HG02870 (cell line): ENCODE measurements around the gene SETD2.
"Not testable (repeated sequence)": the region's sequence is repeated elsewhere in the genome, so short reads cannot be mapped to it uniquely, and the experiment has no call there.

Experiments
- ATAC-seq: cut with Tn5 transposase; IDR thresholded peaks from one replicate; pipeline ENCODE4 v1.9.1; 2021; ENCODE audit warnings: mild to moderate bottlenecking, moderate library complexity; ENCODE audit not compliant: unreplicated experiment

Gene SETD2

DNA sequence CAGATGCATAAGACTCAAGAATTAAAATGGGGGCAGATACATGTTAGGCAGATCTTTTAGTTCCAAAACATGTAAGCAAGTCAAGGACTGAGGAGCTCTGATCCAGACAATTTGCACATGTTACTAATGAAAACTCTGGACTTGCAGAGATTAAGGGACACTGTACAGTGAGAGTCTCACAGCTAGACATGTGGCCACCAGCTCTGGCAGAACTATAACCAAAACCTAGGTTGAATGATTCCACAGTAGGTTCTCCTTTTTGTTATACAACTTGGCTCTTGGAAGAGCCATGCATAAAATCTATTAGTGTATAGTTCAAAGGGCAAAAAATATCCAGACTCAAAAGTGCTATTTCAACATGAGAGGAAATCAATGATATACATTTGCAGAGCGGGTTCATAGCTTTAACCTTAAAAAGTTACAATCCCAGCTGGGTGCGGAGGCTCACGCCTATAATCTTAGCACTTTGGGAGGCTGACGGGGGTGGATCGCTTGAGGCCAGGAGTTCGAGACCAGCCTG is 61.8 kb downstream of the SETD2 start:
- ATAC-seq = no peak

DNA sequence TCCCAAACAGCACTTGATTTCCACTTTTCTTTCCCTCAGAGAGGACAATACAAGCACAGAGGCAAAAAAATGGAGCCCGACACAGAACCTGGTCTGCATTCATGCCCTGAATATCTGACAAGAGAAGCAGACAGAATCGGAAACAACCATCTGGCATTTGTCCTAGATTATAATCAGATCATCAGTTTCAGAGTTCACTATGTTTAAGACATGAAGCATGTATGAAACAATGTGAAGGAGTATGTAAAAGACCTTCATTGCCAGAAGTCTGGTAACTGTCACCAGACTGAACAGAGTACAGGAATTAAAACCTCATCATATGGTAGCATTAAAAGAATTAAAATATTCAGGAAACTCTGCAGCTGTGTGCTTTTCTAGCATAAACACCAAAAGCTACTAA is 65.0 kb downstream of the SETD2 start:
- no peak for ATAC-seq

DNA sequence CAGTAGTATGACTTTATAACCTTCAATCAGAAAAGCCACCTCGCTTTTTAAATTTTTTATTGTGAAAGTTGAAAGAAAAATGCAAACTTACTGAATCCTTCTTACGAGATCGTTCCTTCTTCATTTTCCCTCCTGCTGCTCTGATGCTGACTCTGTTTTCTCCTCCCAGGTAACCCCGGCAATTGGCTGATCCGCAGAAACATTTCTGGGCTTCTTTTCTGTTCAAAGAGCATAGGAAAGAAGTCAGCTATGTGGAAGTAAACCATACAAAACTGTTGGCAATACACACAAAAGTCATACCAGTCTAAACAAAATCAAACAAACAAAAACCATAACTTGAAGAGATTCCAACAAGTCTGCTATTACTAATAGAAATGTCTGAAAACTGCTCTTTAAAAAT is 66.0 kb downstream of the SETD2 start:
- ATAC-seq = no peak

DNA sequence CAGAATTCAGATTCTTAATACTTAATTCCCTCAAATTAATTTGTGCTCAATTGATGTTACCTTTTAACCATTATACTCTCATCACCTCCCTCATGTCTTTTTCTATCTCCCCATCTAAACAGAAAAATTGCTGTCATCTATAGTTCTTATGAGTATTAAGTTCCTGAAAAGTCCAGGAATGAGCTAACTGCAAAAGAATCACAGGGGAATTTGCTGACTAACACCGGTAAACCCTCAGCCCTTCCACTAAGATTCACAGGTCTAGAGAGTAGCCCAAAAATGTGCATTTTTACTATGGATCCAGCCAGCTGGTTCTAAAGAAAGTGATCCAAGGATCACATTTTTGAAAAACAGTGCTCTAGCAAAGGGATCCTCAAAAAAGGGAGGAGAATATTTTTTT is 67.0 kb downstream of the SETD2 start:
- no peak for ATAC-seq

DNA sequence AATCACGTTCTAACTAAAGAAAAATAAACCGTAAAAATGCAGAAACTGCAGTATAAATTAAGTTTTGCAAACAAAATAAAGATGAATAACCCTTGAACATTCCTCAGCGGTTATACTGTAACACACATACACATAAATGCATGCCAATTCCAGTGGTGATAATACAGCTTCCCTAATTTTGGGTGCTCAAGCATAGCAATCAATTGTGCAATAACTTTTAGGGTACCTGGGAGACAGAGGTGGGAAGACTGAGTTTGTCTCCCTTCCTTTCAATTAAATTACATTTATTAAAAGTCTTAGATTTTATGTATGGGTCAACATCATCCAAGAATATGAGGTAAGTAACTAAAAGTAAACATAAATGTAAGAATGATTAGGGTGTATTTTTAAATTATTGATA is 71.8 kb downstream of the SETD2 start:
- no peak for ATAC-seq

DNA sequence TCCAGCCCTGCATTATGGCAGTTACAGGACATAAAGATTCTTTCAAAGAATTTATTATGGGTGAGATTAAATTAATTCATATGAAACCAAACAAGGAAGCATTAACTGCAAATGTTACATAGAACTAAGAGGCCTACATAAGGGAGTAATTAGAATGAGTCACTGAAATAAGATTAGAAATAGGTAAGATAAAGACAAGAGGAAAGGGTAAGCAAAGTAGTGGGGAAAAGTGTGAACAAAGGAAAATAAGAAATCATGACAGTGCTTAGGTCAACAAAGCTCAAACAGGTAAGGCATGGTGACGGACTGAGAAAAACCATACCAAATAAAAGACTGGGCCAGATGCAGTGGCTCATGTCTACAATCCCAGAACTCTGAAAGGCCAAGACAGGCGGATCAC is 74.3 kb downstream of the SETD2 start:
- ATAC-seq = no peak

DNA sequence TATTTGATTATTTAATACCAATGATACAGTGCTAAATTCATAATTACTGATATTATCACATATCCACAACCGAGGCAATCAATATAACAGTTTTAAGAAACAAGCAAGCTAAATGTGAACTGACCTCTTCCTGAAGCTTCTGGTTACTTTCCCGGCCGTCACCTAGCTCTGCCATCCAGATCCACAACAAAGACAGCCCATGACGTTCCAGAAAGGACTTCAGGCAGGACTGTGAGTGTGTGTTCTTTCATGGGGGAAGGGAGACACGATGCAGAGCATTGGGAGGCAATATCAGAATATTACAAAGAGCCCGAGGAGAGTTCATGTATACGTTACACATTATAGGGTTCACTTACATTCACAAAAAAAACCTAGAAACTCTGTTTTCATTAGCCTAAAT is 77.8 kb downstream of the SETD2 start:
- no peak for ATAC-seq

DNA sequence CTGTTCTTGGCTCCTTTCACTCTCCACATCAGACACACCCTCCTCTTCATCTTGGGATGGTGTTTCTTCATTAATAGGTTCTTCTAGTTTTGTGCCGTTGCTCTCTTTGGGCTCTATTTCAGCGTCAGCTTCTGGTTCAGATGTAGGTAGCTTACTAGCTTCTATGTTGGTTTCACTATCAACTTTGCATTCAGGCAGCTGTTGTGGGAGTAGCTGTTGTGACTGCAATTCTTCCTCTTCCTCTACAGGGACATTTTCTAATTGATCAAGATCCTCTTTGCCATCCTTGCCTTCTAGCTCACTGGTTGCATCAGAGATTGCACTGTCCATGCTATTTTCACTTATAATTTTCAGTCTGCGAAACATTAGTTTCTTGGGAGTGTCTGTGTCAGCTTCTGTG is 80.1 kb downstream of the SETD2 start:
- ATAC-seq = no peak

DNA sequence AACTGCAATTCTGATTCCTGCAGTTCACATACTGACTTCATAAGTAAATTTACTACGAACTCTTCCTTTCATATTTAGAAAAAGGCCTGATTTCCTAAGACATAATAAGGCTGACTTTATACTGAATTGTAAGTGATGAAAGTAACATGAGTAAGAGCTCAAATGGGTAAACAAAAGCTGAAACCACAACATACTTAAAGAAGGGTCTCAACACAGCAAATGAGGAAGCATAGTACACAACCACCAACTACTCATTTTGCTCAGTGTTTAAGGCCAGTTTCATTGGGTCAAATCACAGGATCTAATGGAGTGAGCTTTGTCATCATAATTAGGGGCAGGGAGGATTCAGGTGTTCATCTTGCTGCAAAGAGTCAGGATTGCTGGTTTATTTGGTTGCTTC is 81.4 kb downstream of the SETD2 start:
- ATAC-seq = peak; percentile 68

DNA sequence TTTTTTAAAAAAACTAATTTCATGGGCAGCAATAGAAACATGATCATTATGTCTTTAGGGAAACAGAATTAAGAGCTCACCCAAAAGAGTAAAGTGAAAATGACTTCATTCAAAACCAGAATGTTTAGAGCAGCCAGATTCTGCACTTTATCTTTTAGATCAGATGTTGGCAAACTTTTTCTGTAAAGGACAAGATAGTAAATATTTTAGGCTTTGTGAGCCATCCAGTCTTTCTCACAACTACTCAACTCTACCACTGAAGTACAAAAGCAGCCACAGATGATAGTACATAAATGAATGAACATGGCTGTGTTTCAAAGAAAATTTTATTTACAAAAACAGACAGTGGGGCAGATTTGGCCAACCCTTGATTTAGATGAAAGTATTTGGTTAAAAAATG is 84.5 kb downstream of the SETD2 start:
- no peak for ATAC-seq

DNA sequence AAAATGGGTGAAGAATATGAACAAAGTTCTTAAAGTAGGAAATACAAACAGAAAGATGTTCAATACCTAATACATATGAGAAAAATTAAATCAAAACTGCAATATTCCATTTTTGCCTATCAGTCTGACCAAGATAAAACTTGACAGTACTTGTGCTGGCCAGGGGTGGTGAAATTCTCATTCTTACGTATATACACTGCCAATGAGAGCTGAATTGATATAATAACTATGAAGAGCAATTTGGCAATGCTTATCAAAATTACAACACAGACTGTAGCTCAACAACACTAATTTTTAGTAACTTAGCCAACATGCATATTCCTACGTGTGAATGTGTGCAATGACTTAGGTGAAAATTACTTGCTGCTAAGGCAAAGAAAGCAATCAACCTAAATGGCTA is 90.2 kb downstream of the SETD2 start:
- ATAC-seq = no peak

DNA sequence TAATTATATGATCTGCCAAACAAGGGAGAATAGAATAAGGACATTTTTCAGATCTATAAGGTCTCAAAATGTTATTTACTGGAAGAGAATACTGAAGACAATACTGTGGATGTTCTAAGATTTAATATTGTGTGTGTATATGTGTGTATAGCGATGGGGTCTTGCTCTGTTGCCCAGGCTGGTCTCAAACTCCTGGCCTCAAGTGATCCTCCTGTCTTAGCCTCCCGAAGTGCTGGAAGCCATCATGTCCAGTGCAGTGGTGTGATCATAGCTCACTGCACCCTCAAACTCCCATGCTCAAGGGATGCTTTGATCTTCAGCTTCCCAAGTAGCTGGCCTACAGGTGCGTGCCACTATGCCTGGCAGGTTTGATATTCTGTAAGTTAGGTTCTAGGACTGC is 93.1 kb downstream of the SETD2 start:
- no peak for ATAC-seq

DNA sequence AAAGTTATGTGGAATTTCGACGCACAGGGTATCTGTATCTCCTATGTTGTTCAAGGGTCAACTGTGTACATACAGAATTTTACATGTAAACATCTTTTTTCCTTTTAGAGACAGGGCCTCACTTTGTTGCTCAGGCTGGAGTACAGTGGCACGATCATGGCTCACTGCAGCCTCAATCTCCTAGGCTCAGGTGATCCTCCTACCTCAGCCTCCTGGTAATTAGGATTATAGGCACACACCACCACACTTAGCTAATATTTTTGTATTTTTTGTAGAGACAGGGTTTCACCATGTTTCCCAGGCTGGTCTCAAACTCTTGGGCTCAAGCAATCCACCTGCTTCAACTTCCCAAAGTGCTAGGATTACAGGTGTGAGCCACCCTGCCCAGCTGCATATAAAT is 97.7 kb downstream of the SETD2 start:
- ATAC-seq = not testable (repeated sequence)

DNA sequence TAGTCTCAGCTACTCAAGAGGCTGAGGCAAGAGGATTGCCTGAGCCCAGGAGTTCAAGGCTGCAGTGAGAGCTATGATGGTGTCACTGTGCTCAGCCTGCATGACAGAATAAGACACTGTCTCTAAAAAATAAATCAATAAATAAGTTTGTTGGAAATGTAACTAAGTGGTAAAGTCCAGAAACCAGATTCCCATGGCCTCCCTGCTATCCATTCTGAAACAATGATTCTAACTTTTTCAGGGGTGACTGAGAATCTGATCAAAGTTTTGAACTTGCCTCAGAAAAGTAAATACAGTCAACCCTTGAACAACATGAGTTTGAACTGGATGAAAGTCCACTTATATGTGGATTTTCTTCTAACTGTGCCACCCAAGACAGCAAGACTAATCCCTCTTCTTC is 98.2 kb downstream of the SETD2 start:
- no peak for ATAC-seq

DNA sequence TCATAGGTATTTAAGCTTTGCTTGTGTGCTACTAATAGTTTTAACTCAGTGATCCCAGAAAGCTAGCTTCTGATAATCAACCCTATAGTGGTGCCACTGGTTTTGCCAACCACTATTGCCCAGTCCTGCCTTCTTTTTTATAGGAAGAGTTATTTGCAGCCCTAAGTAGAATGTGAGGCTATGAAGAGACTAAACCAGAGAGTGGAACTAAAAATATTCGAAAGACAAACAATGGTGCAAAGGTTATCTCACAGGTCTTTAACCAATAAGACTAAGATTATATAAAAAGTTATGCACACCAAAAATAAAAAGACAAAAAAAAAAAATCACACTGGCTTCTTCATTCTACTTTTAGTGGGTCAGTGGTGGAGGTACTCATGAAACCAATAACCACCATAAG is 98.9 kb downstream of the SETD2 start:
- ATAC-seq = no peak

DNA sequence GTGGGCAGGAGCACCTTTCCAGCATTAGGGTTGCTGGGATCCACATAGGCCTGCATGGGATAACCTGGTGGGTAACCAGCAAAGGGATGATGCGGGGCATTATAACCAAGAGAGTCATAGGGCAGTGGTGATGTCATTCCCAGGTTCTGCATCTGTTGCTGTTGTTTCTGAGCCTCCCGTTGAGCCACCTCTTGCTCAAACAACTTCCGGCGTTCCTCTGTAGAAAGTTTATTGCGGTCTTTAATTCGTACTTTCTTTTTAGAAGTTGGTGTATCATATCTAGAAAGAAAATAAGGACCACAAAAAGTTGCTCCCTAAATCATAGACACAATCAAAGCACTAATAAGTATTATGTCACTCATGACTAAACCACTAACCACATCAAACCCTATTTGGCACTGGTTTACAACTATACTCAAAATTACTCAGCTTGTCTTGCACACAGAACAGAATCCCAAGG is 106.7 kb downstream of the SETD2 start:
- no peak for ATAC-seq

DNA sequence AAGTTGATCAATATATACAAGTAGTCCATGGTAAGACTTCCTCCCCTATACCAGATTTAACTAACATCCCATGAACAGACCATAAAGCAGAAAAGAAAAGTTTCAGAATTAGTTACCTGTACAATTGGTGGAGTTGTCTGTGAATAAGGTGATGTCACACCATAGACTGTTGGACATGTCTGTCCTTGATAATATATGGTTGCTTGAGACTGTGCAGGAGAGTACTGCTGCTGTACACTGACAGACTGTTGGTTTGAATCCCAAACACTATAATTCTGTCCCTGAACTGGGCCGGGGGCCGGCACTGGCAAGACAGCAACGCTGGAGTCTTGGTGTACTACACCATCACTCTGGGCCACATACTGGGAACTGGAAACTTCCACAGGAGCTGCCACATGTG is 107.2 kb downstream of the SETD2 start:
- no peak for ATAC-seq

DNA sequence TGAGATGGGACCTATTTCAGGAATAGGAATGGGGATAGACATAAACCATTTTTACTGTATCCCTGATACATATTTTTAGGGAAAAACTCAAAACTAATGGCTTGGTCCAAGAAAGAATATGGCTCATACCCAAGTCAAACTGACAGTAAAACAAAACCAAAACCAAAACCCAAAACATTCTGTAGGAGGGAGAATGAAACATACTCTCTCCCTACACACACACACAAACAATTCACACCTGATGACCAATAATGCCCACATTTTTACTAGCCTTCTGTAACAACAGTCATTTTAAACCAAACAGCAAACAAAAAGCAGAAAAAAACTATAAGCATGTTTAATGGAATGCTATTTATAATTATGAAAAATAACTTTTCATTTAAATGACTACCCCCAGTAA is 109.5 kb downstream of the SETD2 start:
- ATAC-seq = no peak

DNA sequence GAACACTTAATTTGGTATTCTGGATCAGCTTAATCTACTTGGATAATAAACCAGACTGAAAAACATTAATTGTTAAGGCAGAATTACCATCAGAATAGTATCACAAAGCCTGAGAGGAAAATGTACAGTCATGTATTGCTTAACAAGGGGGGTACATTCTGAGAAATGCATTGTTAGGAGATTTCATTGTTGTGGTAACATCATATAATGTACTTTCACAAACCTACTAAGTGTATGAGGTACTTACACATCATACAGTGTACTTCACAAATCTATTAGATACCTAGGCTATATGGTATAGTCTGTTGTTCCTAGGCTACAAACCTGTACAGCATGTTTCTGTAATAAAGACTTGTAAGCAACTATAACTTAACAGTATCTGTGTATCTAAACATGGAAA is 116.2 kb downstream of the SETD2 start:
- ATAC-seq = no peak

DNA sequence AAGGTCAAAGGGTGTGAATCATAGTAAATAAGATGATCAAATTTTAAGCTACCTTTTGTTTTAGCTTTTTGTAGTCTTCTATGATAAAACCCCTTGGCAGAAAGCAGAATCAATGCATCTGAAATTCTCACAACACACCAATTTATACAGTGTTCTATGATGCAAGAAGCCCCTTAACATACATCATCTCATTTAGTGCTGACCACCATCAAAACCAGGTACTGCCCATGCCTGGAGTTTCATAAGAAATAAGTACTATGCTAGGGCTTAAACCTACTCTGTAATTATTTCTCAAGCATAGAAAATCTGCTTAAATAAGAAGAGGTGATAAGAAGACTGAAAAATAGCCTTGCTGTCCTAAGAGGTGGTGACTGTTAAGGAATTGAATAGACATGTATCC is 116.8 kb downstream of the SETD2 start:
- no peak for ATAC-seq

DNA sequence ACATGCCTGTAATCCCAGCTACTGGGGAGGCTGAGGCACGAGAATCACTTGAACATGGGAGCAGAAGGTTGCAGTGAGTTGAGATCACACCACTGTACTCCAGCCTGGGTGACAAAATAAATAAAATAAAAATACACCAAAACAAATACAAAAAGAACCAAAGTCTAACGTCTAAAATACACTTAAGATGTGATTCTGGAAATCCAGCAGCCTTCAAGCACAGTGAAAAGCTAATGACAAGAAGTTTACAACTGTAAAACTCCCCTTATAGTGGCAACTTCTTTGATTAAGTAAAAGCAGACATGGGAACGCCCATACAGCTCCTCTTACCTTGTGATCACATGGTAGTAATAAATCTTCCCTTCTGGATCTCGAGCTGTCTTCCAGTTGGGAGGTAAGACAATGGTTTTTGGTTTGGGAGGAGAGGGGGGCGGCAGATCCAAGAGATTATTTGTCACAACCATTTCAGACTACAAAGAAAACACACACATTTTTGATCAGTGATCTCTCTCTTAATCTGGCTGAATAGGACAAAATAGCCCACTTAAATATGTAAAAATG is 121.6 kb downstream of the SETD2 start:
- no peak for ATAC-seq

DNA sequence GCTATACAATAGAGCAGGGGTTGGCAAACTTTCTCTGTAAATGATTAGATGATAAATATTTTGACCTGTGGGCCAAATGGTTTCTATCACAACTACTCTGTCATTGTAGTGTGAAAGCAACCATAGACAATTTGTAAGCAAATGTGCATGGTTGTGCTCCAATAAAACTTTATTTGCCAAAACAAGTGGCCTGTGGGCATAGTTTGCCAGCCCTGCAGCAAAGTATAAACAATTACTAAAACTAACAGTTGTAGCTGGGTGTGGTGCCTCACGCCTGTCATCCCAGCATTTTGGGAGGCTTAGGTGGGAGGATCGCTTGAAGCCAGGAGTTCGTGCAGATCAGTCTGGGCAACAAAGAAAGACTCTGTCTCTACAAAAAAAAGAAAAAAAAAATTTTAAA is 122.8 kb downstream of the SETD2 start:
- no peak for ATAC-seq

DNA sequence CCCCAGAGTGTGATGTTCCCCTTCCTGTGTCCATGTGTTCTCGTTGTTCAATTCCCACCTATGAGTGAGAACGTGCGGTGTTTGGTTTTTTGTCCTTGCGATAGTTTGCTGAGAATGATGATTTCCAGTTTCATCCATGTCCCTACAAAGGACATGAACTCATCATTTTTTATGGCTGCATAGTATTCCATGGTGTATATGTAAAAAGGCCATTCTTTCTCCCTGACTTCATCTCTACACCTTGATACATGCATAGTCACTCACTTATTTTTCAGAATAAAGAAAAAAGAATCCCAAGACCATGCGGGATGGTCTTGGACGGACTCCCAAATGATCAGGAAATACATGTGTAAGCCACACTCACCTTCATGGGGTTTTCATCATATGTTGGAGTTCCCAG is 126.6 kb downstream of the SETD2 start:
- not testable (repeated sequence) for ATAC-seq
